Activated naive CD4-positive, alpha-beta T cell treated with anti-CD3 and anti-CD28 coated beads, Interleukin-2, amount 50 U/mL, for 24 hours (primary cell): ENCODE data around the gene BARX2.

Source experiments
- H3K27ac Mint-ChIP-seq: one replicate; pipeline ENCODE4 v1.8.0; 2021; ENCODE audit warnings: mild to moderate bottlenecking, mixed read lengths
- H3K27me3 Mint-ChIP-seq: one replicate; pipeline ENCODE4 v1.8.0; 2021; ENCODE audit warnings: mixed read lengths
- H3K36me3 Mint-ChIP-seq: one replicate; pipeline ENCODE4 v1.8.0; 2021; ENCODE audit warnings: mixed read lengths
- H3K4me1 Mint-ChIP-seq: one replicate; pipeline ENCODE4 v1.8.0; 2021; ENCODE audit warnings: mixed read lengths
- H3K4me3 Mint-ChIP-seq: one replicate; pipeline ENCODE4 v1.8.0; 2021; ENCODE audit warnings: mild to moderate bottlenecking, mixed read lengths
- H3K9me3 Mint-ChIP-seq: one replicate; pipeline ENCODE4 v1.8.0; 2021; ENCODE audit warnings: mixed read lengths

BARX2 gene

GRCh38 chr11:129435499-129436245 lies 60.0 kb downstream of the BARX2 start:
- Mint-ChIP-seq H3K4me1 (peaks cover 4% of the 10 kb centered on the region), H3K9me3 (no peaks in the 10 kb centered on the region), H3K27me3 (peaks cover 12% of the 10 kb centered on the region), H3K36me3 (no peaks in the 10 kb centered on the region), H3K27ac (no peak overlapping the region), H3K4me3 (no peak overlapping the region)

GRCh38 chr11:129436573-129436972 lies 60.9 kb downstream of the BARX2 start:
- no peaks in the 10 kb centered on the region for H3K9me3 Mint-ChIP-seq
- H3K27me3 Mint-ChIP-seq: peaks cover 10% of the 10 kb centered on the region
- peaks cover 4% of the 10 kb centered on the region for H3K4me1 Mint-ChIP-seq
- H3K27ac Mint-ChIP-seq: no peak overlapping the region
- no peaks in the 10 kb centered on the region for H3K36me3 Mint-ChIP-seq
- no peak overlapping the region for H3K4me3 Mint-ChIP-seq

GRCh38 chr11:129440028-129440713 lies 64.5 kb downstream of the BARX2 start:
- Mint-ChIP-seq H3K27ac (no peak overlapping the region), H3K4me3 (no peak overlapping the region), H3K27me3 (peaks cover 5% of the 10 kb centered on the region), H3K9me3 (no peaks in the 10 kb centered on the region), H3K36me3 (no peaks in the 10 kb centered on the region), H3K4me1 (peaks cover under 1% of the 10 kb centered on the region)

- H3K27me3 Mint-ChIP-seq: peaks cover 1% of the 10 kb centered on the region
- no peak overlapping the region for H3K4me3 Mint-ChIP-seq
- H3K9me3 Mint-ChIP-seq: no peaks in the 10 kb centered on the region
- H3K27ac Mint-ChIP-seq: no peak overlapping the region
- H3K4me1 Mint-ChIP-seq: no peaks in the 10 kb centered on the region
- H3K36me3 Mint-ChIP-seq: no peaks in the 10 kb centered on the region
Measured at GRCh38 chr11:129442171-129442570, 66.5 kb downstream of the BARX2 start.

GRCh38 chr11:129443276-129443675 lies 67.6 kb downstream of the BARX2 start:
- H3K4me3 Mint-ChIP-seq: no peak overlapping the region
- no peaks in the 10 kb centered on the region for H3K4me1 Mint-ChIP-seq
- peaks cover 7% of the 10 kb centered on the region for H3K9me3 Mint-ChIP-seq
- H3K36me3 Mint-ChIP-seq: no peaks in the 10 kb centered on the region
- H3K27me3 Mint-ChIP-seq: peaks cover 1% of the 10 kb centered on the region
- H3K27ac Mint-ChIP-seq: no peak overlapping the region

GRCh38 chr11:129444274-129444673 lies 68.6 kb downstream of the BARX2 start:
- Mint-ChIP-seq H3K36me3 (no peaks in the 10 kb centered on the region), H3K9me3 (peaks cover 8% of the 10 kb centered on the region), H3K27me3 (peaks cover 1% of the 10 kb centered on the region), H3K4me3 (no peak overlapping the region), H3K27ac (no peak overlapping the region), H3K4me1 (no peaks in the 10 kb centered on the region)

- Mint-ChIP-seq H3K4me3 (no peak overlapping the region), H3K36me3 (no peaks in the 10 kb centered on the region), H3K4me1 (no peaks in the 10 kb centered on the region), H3K27ac (no peak overlapping the region), H3K9me3 (peaks cover 8% of the 10 kb centered on the region), H3K27me3 (peaks cover 1% of the 10 kb centered on the region)
Measured at GRCh38 chr11:129445226-129445625, 69.6 kb downstream of the BARX2 start.

GRCh38 chr11:129446572-129446971 lies 70.9 kb downstream of the BARX2 start:
- Mint-ChIP-seq H3K4me1 (no peaks in the 10 kb centered on the region), H3K36me3 (no peaks in the 10 kb centered on the region), H3K9me3 (peaks cover 8% of the 10 kb centered on the region), H3K27ac (no peak overlapping the region), H3K4me3 (no peak overlapping the region), H3K27me3 (peaks cover 1% of the 10 kb centered on the region)

GRCh38 chr11:129447654-129448239 lies 72.1 kb downstream of the BARX2 start:
- Mint-ChIP-seq H3K9me3 (peaks cover 8% of the 10 kb centered on the region), H3K4me3 (no peak overlapping the region), H3K27me3 (no peaks in the 10 kb centered on the region), H3K27ac (no peak overlapping the region), H3K4me1 (no peaks in the 10 kb centered on the region), H3K36me3 (no peaks in the 10 kb centered on the region)

- H3K27me3 Mint-ChIP-seq: no peaks in the 10 kb centered on the region
- peaks cover 8% of the 10 kb centered on the region for H3K9me3 Mint-ChIP-seq
- no peaks in the 10 kb centered on the region for H3K4me1 Mint-ChIP-seq
- H3K36me3 Mint-ChIP-seq: no peaks in the 10 kb centered on the region
- H3K27ac Mint-ChIP-seq: no peak overlapping the region
- H3K4me3 Mint-ChIP-seq: no peak overlapping the region
Measured at GRCh38 chr11:129451524-129451923, 75.9 kb downstream of the BARX2 start.

- H3K9me3 Mint-ChIP-seq: peaks cover under 1% of the 10 kb centered on the region
- no peak overlapping the region for H3K27ac Mint-ChIP-seq
- H3K27me3 Mint-ChIP-seq: peaks cover 4% of the 10 kb centered on the region
- H3K36me3 Mint-ChIP-seq: no peaks in the 10 kb centered on the region
- no peak overlapping the region for H3K4me3 Mint-ChIP-seq
- H3K4me1 Mint-ChIP-seq: no peaks in the 10 kb centered on the region
Measured at GRCh38 chr11:129453293-129453721, 77.7 kb downstream of the BARX2 start.

- H3K27ac Mint-ChIP-seq: no peak overlapping the region
- H3K36me3 Mint-ChIP-seq: no peaks in the 10 kb centered on the region
- no peaks in the 10 kb centered on the region for H3K4me1 Mint-ChIP-seq
- no peaks in the 10 kb centered on the region for H3K9me3 Mint-ChIP-seq
- no peak overlapping the region for H3K4me3 Mint-ChIP-seq
- peaks cover 4% of the 10 kb centered on the region for H3K27me3 Mint-ChIP-seq
Measured at GRCh38 chr11:129455101-129455500, 79.5 kb downstream of the BARX2 start.

- Mint-ChIP-seq H3K27me3 (peaks cover 4% of the 10 kb centered on the region), H3K9me3 (no peaks in the 10 kb centered on the region), H3K27ac (no peak overlapping the region), H3K4me1 (no peaks in the 10 kb centered on the region), H3K4me3 (no peak overlapping the region), H3K36me3 (no peaks in the 10 kb centered on the region)
Measured at GRCh38 chr11:129455756-129456655, 80.4 kb downstream of the BARX2 start.

GRCh38 chr11:129457321-129457720 lies 81.7 kb downstream of the BARX2 start:
- peaks cover 4% of the 10 kb centered on the region for H3K27me3 Mint-ChIP-seq
- H3K4me3 Mint-ChIP-seq: no peak overlapping the region
- no peaks in the 10 kb centered on the region for H3K4me1 Mint-ChIP-seq
- no peak overlapping the region for H3K27ac Mint-ChIP-seq
- H3K9me3 Mint-ChIP-seq: no peaks in the 10 kb centered on the region
- no peaks in the 10 kb centered on the region for H3K36me3 Mint-ChIP-seq

- Mint-ChIP-seq H3K4me3 (no peak overlapping the region), H3K4me1 (no peaks in the 10 kb centered on the region), H3K36me3 (peaks cover 2% of the 10 kb centered on the region), H3K27me3 (peaks cover 4% of the 10 kb centered on the region), H3K27ac (no peak overlapping the region), H3K9me3 (no peaks in the 10 kb centered on the region)
Measured at GRCh38 chr11:129458278-129458677, 82.6 kb downstream of the BARX2 start.
